Spleen (tissue), 11 donors: Measurements from ENCODE around the gene GJA3. TPM values are rescaled to one million over a fixed set of nuclear protein-coding genes. Genes with fewer than 3 reads are reported as not detected.

ENCODE experiments used
- DNase-seq: peaks from one replicate; pipeline ENCODE4 v3.0.0-alpha.2; 2020
- H3K27ac ChIP-seq, 8 donors: fragments of 200-600 bp; sonication (generic) in 7 of 8; 1 replicate in 4 of 8; 2 replicates in 4 of 8; pipeline versions ENCODE4 v1.5.0 to v1.8.0; 2016 to 2021; ENCODE audit warnings: inconsistent platforms in 4 of 8, mild to moderate bottlenecking in 4 of 8, moderate library complexity in 1 of 8
- H3K27me3 ChIP-seq, 7 donors: fragments of 200-600 bp; sonication (generic) in 6 of 7; replicated peaks in 1 of 7; 1 replicate in 4 of 7; 2 replicates in 3 of 7; pipeline versions ENCODE4 v1.5.0 to v1.8.0; 2016 to 2021; ENCODE audit warnings: inconsistent platforms in 3 of 7, mild to moderate bottlenecking in 1 of 7
- H3K36me3 ChIP-seq, 6 donors: fragments of 200-600 bp; sonication (generic) in 5 of 6; 1 replicate in 4 of 6; 2 replicates in 2 of 6; pipeline versions ENCODE4 v1.5.0 to v1.8.0; 2016 to 2021; ENCODE audit warnings: inconsistent platforms in 2 of 6
- H3K4me1 ChIP-seq, 6 donors: fragments of 200-600 bp; sonication (generic) in 5 of 6; 1 replicate in 3 of 6; 2 replicates in 3 of 6; pipeline versions ENCODE4 v1.5.0 to v1.8.0; 2016 to 2021; ENCODE audit warnings: inconsistent platforms in 3 of 6
- H3K4me3 ChIP-seq, 8 donors: fragments of 200-600 bp; sonication (generic) in 7 of 8; 1 replicate in 4 of 8; 2 replicates in 4 of 8; pipeline versions ENCODE4 v1.5.0 to v1.8.0; 2016 to 2021; ENCODE audit warnings: inconsistent platforms in 4 of 8, mild to moderate bottlenecking in 4 of 8, moderate library complexity in 2 of 8
- H3K9me3 ChIP-seq, 8 donors: fragments of 200-600 bp; sonication (generic) in 7 of 8; 1 replicate in 4 of 8; 2 replicates in 4 of 8; pipeline versions ENCODE4 v1.5.0 to v1.8.0; 2016 to 2021; ENCODE audit warnings: inconsistent platforms in 4 of 8
- CTCF ChIP-seq, 11 experiments: fragments of 200-600 bp in 7 of 11; fragments of 450-650 bp in 4 of 11; sonication (generic) in 4 of 11; IDR thresholded peaks in 8 of 11; conservative IDR thresholded peaks in 3 of 11; 1 replicate in 7 of 11; 2 replicates in 4 of 11; pipeline versions ENCODE4 v1.4.0 to v1.8.0; 2016 to 2021; ENCODE audit warnings: antibody characterized with exemption in 11 of 11, inconsistent platforms in 4 of 11, mild to moderate bottlenecking in 1 of 11
- POLR2A ChIP-seq, 3 donors: fragments of 450-650 bp; IDR thresholded peaks; one replicate each; pipeline ENCODE4 v1.5.1; 2017; ENCODE audit warnings: antibody characterized with exemption in 3 of 3, mild to moderate bottlenecking in 1 of 3
- POLR2AphosphoS5 ChIP-seq, 3 donors: sonication (generic); formaldehyde crosslinking; IDR thresholded peaks; one replicate each; pipeline ENCODE4 v1.5.1; 2017; ENCODE audit warnings: antibody characterized with exemption in 3 of 3
- WGBS, 5 donors: extraction: QIAGEN DNeasy Blood & Tissue Kit in 3 of 5; methylation state at CpG; one replicate each; pipeline versions ENCODE4 v1.1.5 to v1.1.7; 2013 to 2018; 5-methylcytosine and 5-hydroxymethylcytosine counted together
- intact Hi-C: fragments of 100-400 bp; cut with DNase I; formaldehyde crosslinking; loops from one replicate; pipeline ENCODE4 v1.15.0; 2023; ENCODE audit warnings: low total_unique reads
- polyA plus RNA-seq, 3 donors: library from polyadenylated mRNA; stranded (reverse); fragments of 200-250 nt; gene quantifications; one replicate each; pipeline ENCODE4 v1.2.1, GENCODE V29; 2013
- total RNA-seq, 7 donors: library from RNA; depleted of rRNA in 3 of 7; stranded (reverse); fragments of >200 nt in 3 of 7; fragmentation: NEBNext Ultra II Directional in 4 of 7; extraction: Animal tissue kit (Norgen Biotek cat#: 25700) in 4 of 7; gene quantifications; one replicate each; pipeline versions ENCODE4 v1.1.0 to v1.2.1, GENCODE V29; 2016 to 2021
- donor health status: healthy with polysubstance abuse.
- donor health status: DM: no; HTN: no; CAD: no; lungs with moderate emphysema.
- donor health status: DM: no; HTN: no; CAD: no.
- donor health status: Bipolar disorder and iron deficiency.
- donor health status: healthy.
- donor health status: DM: no; HTN: no; CAD: no.
- donor health status: DM: yes; HTN: yes; CAD: no.

Gene GJA3
- total and polyA plus RNA-seq, 10 donors, result 0.12 to 0.43 (median 0.25) TPM

- no peaks in the 10 kb centered on the region for H3K9me3 ChIP-seq
- H3K36me3 ChIP-seq, result no peaks in the 10 kb centered on the region
- TF ChIP-seq POLR2AphosphoS5 (IDR thresholded peaks at IDR 0.05) (no peak), CTCF (IDR thresholded peaks at IDR 0.05 in 8 of 11, conservative IDR thresholded peaks at IDR 0.05 in 3 of 11) (no peak), POLR2A (IDR thresholded peaks at IDR 0.05) (no peak)
- peaks cover 2 to 100% (median 56%) of the 10 kb centered on the region in 7 donors for H3K27me3 ChIP-seq
- peak overlapping the region; percentile 40 to 89 (median 58) for H3K4me3 ChIP-seq
- H3K27ac ChIP-seq, result peak overlapping the region in 3 of 8 donors; percentile 22 to 63 (median 37)
- peaks cover 9 to 40% (median 27%) of the 10 kb centered on the region in 6 donors for H3K4me1 ChIP-seq
- 43 to 70% (median 46%) methylated on average over 11 to 16 of the region's 16 CpGs for WGBS, 5 donors
- DNase-seq, result no peak
- intact Hi-C loops, result no loop called here
These were observed 1.1 kb upstream of the GJA3 start for GRCh38 chr13:20161951-20162300.

GRCh38 chr13:20161275-20161950 lies 561 bp upstream of the GJA3 start:
- TF ChIP-seq CTCF (IDR thresholded peaks at IDR 0.05 in 8 of 11, conservative IDR thresholded peaks at IDR 0.05 in 3 of 11) (no peak), POLR2AphosphoS5 (IDR thresholded peaks at IDR 0.05) (peak; percentile 54 to 65 (median 59))
- no peaks in the 10 kb centered on the region for H3K9me3 ChIP-seq
- peak overlapping the region; percentile 40 to 89 (median 58) for H3K4me3 ChIP-seq
- H3K36me3 ChIP-seq, result no peaks in the 10 kb centered on the region
- peaks cover 2 to 100% (median 58%) of the 10 kb centered on the region in 7 donors for H3K27me3 ChIP-seq
- peaks cover 9 to 40% (median 27%) of the 10 kb centered on the region in 6 donors for H3K4me1 ChIP-seq
- peak; percentile 88 for DNase-seq
- H3K27ac ChIP-seq, result peak overlapping the region in 3 of 8 donors; percentile 22 to 63 (median 37)
- intact Hi-C loops, result no loop called here
- WGBS, 5 donors, result 2 to 3% (median 2%) methylated on average over 23 to 79 of the region's 79 CpGs

- no peak overlapping the region for H3K27ac ChIP-seq
- H3K27me3 ChIP-seq, result peaks cover 2 to 90% (median 67%) of the 10 kb centered on the region in 7 donors
- H3K9me3 ChIP-seq, result no peaks in the 10 kb centered on the region
- no peaks in the 10 kb centered on the region for H3K36me3 ChIP-seq
- DNase-seq, result no peak
- peaks cover 9 to 40% (median 27%) of the 10 kb centered on the region in 6 donors for H3K4me1 ChIP-seq
- TF ChIP-seq CTCF (IDR thresholded peaks at IDR 0.05 in 8 of 11, conservative IDR thresholded peaks at IDR 0.05 in 3 of 11) (no peak), POLR2A (IDR thresholded peaks at IDR 0.05) (no peak), POLR2AphosphoS5 (IDR thresholded peaks at IDR 0.05) (no peak)
- intact Hi-C loops, result no loop called here
- WGBS, 5 donors, result 26 to 36% (median 30%) methylated on average over 18 of the region's 18 CpGs
- H3K4me3 ChIP-seq, result peak overlapping the region in 5 of 8 donors; percentile 54 to 89 (median 64)
These were observed 1.1 kb downstream of the GJA3 start for GRCh38 chr13:20159646-20160305.

GRCh38 chr13:20157151-20157796 lies 3.6 kb downstream of the GJA3 start:
- no peak overlapping the region for H3K4me3 ChIP-seq
- H3K9me3 ChIP-seq, result no peaks in the 10 kb centered on the region
- no peak overlapping the region for H3K27ac ChIP-seq
- 27 to 35% (median 32%) methylated on average over 3 of the region's 3 CpGs for WGBS, 5 donors
- DNase-seq, result no peak
- peaks cover 9 to 32% (median 27%) of the 10 kb centered on the region in 6 donors for H3K4me1 ChIP-seq
- H3K36me3 ChIP-seq, result no peaks in the 10 kb centered on the region
- intact Hi-C loops, result no loop called here
- TF ChIP-seq POLR2A (IDR thresholded peaks at IDR 0.05), result no peak
- TF ChIP-seq POLR2AphosphoS5 (IDR thresholded peaks at IDR 0.05), result no peak
- TF ChIP-seq CTCF (IDR thresholded peaks at IDR 0.05 in 8 of 11, conservative IDR thresholded peaks at IDR 0.05 in 3 of 11), result no peak
- H3K27me3 ChIP-seq, result peaks cover 2 to 69% (median 65%) of the 10 kb centered on the region in 7 donors
